GM23338 (cell line): Measurements from ENCODE around the gene BRSK1.

ENCODE experiments used
- CREB1 ChIP-seq: fragments of 250-450 bp; sonication (Bioruptor Pico); IDR thresholded peaks from 2 replicates; pipeline ENCODE4 v1.5.0; 2020; ENCODE audit warnings: low read depth, mild to moderate bottlenecking, moderate library complexity
- CTCF ChIP-seq, 2 experiments: fragments of 200-600 bp in 1 of 2; sonication (generic) in 1 of 2; conservative IDR thresholded peaks; 2 replicates each; pipeline versions ENCODE4 v1.5.1 to v1.6.1; 2016 to 2017; ENCODE audit warnings: antibody characterized with exemption in 2 of 2, low read depth in 2 of 2, mild to moderate bottlenecking in 2 of 2, moderate library complexity in 1 of 2
- ETS1 ChIP-seq: IDR thresholded peaks from 2 replicates; pipeline ENCODE4 v1.6.1; 2016; ENCODE audit warnings: antibody characterized with exemption
- EZH2 ChIP-seq: fragments of 200-600 bp; sonication (generic); IDR thresholded peaks from one replicate; pipeline ENCODE4 v1.8.0; 2017; ENCODE audit warnings: antibody characterized with exemption, mild to moderate bottlenecking, low read depth; ENCODE audit not compliant: unreplicated experiment
- EZH2phosphoT487 ChIP-seq: fragments of 200-600 bp; sonication (generic); IDR thresholded peaks from one replicate; pipeline ENCODE4 v1.8.1; 2018; ENCODE audit warnings: antibody characterized with exemption; ENCODE audit not compliant: unreplicated experiment
- JUNB ChIP-seq: IDR thresholded peaks from one replicate; pipeline ENCODE4 v1.6.1; 2016; ENCODE audit warnings: antibody characterized with exemption; ENCODE audit not compliant: unreplicated experiment
- POLR2AphosphoS5 ChIP-seq: IDR thresholded peaks from 2 replicates; pipeline ENCODE4 v1.6.1; 2016; ENCODE audit warnings: antibody characterized with exemption, low read depth
- REST ChIP-seq: IDR thresholded peaks from one replicate; pipeline ENCODE4 v1.6.1; 2018; ENCODE audit warnings: antibody characterized with exemption; ENCODE audit not compliant: unreplicated experiment
- STAT1 ChIP-seq: IDR thresholded peaks from one replicate; pipeline ENCODE4 v1.6.1; 2016; ENCODE audit warnings: antibody characterized with exemption; ENCODE audit not compliant: unreplicated experiment
- ZNF114 ChIP-seq: fragments of 250-450 bp; sonication (Bioruptor Pico); IDR thresholded peaks from 2 replicates; pipeline ENCODE4 v1.5.0; 2020; ENCODE audit warnings: mild to moderate bottlenecking, moderate library complexity

- TF ChIP-seq CTCF (conservative IDR thresholded peaks at IDR 0.05; ENCODE audit: low read depth in 2 of 2) (no peak), CREB1 (no peak), ETS1 (no peak), REST (no peak), JUNB (no peak), STAT1 (no peak), POLR2AphosphoS5 (no peak), EZH2 (no peak), EZH2phosphoT487 (no peak), ZNF114 (CRISPR knock-in tag) (no peak)
Measured at GRCh38 chr19:55251341-55252081, 32.3 kb upstream of the BRSK1 start.
